SU-DHL-6 (cell line): Measurements from ENCODE around the gene PPDPF.

ENCODE experiments used
- H2AFZ ChIP-seq: fragments of 200-600 bp; sonication (generic); 2 replicates; pipeline ENCODE4 v1.6.1; 2014; ENCODE audit warnings: low read depth, mild to moderate bottlenecking, moderate library complexity, mixed read lengths, antibody characterized with exemption, low read length; ENCODE audit not compliant: severe bottlenecking
- H3F3A ChIP-seq: fragments of 200-600 bp; shearing (Covaris generic); 2 replicates; pipeline ENCODE4 v1.6.0; 2016; ENCODE audit warnings: antibody characterized with exemption, mild to moderate bottlenecking; ENCODE audit not compliant: insufficient read depth
- H3K27ac ChIP-seq: fragments of 200-600 bp; sonication (generic); 2 replicates; pipeline ENCODE4 v1.5.1; 2016; ENCODE audit warnings: low read depth, mild to moderate bottlenecking, low read length, moderate library complexity, mixed read lengths
- H3K27me3 ChIP-seq: fragments of 200-600 bp; sonication (generic), shearing (Covaris generic); 2 replicates; pipeline ENCODE4 v1.6.0; 2014; ENCODE audit warnings: mild to moderate bottlenecking, low read length
- H3K36me3 ChIP-seq: fragments of 200-600 bp; sonication (generic); 2 replicates; pipeline ENCODE4 v1.6.1; 2014; ENCODE audit warnings: mild to moderate bottlenecking, low read length, mixed read lengths
- H3K4me2 ChIP-seq: fragments of 300-600, 200-600 bp; shearing (Covaris generic), sonication (generic); 2 replicates; pipeline ENCODE4 v1.6.0; 2014; ENCODE audit warnings: low read length, low read depth, mild to moderate bottlenecking; ENCODE audit not compliant: poor library complexity, severe bottlenecking
- H3K4me3 ChIP-seq: fragments of 200-600 bp; sonication (generic); 2 replicates; pipeline ENCODE4 v1.5.1; 2014; ENCODE audit warnings: antibody characterized with exemption, low read length, mild to moderate bottlenecking, mixed read lengths; ENCODE audit not compliant: insufficient read depth, poor library complexity, severe bottlenecking
- H3K79me2 ChIP-seq: fragments of 200-600 bp; sonication (generic); 2 replicates; pipeline ENCODE4 v1.6.1; 2014; ENCODE audit warnings: mild to moderate bottlenecking, low read length, moderate library complexity; ENCODE audit not compliant: insufficient read depth
- H3K9ac ChIP-seq: fragments of 200-600 bp; sonication (generic); 2 replicates; pipeline ENCODE4 v1.7.0; 2014; ENCODE audit warnings: mild to moderate bottlenecking, low read length
- H3K9me2 ChIP-seq: fragments of 200-600 bp; sonication (generic); replicated peaks from 2 replicates; pipeline ENCODE4 v1.6.1; 2014; ENCODE audit warnings: low read length; ENCODE audit not compliant: insufficient read depth
- H3K9me3 ChIP-seq: fragments of 200-600 bp; sonication (generic); 2 replicates; pipeline ENCODE4 v1.6.1; 2014; ENCODE audit warnings: low read length, mixed read lengths; ENCODE audit not compliant: insufficient read depth
- H4K20me1 ChIP-seq: fragments of 200-600 bp; sonication (generic); 2 replicates; pipeline ENCODE4 v1.6.1; 2014; ENCODE audit warnings: low read depth, mild to moderate bottlenecking, antibody characterized with exemption, low read length, moderate library complexity, mixed read lengths
- EZH2phosphoT487 ChIP-seq: fragments of 200-600 bp; sonication (generic), shearing (Covaris generic); conservative IDR thresholded peaks from 2 replicates; pipeline ENCODE4 v1.6.1; 2018; ENCODE audit warnings: mild to moderate bottlenecking, antibody characterized with exemption, low read length, moderate library complexity, mixed read lengths
- TF ChIP-seq, protein P1 (sequence below): fragments of 200-600 bp; sonication (generic); IDR thresholded peaks from one replicate; pipeline ENCODE4 v1.5.1; 2017; ENCODE audit warnings: antibody characterized with exemption, mild to moderate bottlenecking, low read length, moderate library complexity; ENCODE audit not compliant: insufficient read depth, poor library complexity, severe bottlenecking

PPDPF gene

DNA sequence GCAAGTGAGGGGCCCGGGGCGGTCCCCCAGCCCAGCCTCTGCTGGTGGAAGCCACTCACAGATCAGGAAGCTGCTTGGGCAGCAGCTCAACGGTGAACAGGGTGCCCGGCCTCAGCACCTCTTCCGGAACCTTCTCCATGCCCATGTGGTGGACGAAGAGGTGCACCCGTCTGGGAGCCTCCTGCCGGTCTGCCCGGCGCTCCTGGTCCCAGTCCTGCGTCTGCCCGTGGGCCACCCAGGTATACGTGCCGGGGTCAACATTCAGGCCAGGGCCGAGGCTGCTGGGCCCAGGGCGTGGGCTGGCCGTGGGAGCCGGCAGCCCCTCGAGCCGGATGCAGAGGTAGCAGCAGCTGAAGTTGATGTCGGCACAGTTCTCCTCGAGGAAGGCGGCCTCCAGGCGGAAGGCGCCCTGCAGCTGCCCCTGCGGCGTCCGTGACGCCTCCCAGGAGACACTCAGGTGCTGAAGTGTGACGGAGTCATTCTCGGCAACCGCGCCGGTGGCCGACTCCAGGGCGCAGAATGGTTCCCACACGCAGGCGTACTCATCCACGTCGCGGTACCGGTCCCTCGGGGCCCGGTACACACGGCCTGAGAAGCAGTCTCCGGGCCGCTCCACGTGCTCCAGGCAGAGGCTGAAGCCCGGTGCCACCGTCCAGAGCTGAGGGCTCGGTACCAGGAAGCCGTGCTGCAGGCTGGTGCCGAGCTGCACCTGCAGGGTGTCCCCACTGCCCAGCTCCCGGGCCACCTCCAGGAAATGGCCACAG, 42.1 kb downstream of the PPDPF start:
- Histone ChIP-seq H3F3A (no peaks in the 10 kb centered on the region), H3K36me3 (no peaks in the 10 kb centered on the region), H2AFZ (no peak overlapping the region), H3K27ac (no peak overlapping the region), H3K4me2 (no peak overlapping the region), H3K9ac (no peak overlapping the region), H3K9me2 (no peaks in the 10 kb centered on the region), H3K79me2 (no peaks in the 10 kb centered on the region), H3K9me3 (no peaks in the 10 kb centered on the region), H4K20me1 (no peaks in the 10 kb centered on the region), H3K4me3 (no peak overlapping the region), H3K27me3 (no peaks in the 10 kb centered on the region)
- TF ChIP-seq, protein P1, sequence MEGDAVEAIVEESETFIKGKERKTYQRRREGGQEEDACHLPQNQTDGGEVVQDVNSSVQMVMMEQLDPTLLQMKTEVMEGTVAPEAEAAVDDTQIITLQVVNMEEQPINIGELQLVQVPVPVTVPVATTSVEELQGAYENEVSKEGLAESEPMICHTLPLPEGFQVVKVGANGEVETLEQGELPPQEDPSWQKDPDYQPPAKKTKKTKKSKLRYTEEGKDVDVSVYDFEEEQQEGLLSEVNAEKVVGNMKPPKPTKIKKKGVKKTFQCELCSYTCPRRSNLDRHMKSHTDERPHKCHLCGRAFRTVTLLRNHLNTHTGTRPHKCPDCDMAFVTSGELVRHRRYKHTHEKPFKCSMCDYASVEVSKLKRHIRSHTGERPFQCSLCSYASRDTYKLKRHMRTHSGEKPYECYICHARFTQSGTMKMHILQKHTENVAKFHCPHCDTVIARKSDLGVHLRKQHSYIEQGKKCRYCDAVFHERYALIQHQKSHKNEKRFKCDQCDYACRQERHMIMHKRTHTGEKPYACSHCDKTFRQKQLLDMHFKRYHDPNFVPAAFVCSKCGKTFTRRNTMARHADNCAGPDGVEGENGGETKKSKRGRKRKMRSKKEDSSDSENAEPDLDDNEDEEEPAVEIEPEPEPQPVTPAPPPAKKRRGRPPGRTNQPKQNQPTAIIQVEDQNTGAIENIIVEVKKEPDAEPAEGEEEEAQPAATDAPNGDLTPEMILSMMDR: no peak
- no peak for TF ChIP-seq EZH2phosphoT487

DNA sequence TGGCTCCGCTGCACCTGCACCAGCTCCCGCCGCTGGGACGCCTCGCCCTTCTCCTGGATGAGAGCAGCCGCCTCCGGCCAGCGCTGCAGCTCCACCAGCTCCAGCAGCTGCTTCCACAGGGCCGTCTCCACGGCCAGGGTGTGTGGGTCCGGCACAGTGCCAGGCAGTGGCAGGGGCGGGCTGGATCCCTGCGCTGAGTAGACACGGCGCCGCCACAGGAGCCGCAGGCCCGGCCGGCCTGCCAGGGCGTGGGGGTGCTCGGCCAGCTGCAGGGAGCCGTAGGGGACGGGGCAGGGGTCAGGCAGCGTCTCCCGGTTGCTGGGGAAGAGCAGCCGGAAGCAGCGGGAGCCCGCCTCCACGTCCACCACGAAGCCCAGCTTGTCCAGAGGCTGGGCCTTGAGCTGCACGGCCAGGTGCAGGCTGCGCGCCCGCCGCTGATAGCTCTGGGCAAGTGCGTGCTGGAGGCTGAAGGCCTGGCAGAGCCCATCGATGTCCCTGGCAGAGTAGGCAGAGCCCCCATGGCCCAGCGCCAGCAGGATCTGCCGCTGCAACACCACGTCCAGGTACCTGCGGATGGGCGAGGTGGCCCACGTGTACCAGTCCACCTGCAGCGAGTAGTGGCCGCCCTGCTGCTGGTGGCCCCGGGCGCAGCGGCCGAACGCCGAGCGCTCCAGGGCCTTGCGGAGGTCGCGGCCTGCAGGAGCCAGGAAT, 42.8 kb downstream of the PPDPF start:
- H2AFZ ChIP-seq: no peak overlapping the region
- H3K9me3 ChIP-seq: no peaks in the 10 kb centered on the region
- H3K79me2 ChIP-seq: no peaks in the 10 kb centered on the region
- TF ChIP-seq EZH2phosphoT487: no peak
- TF ChIP-seq, protein P1: no peak
- H3K36me3 ChIP-seq: no peaks in the 10 kb centered on the region
- H3K9me2 ChIP-seq: no peaks in the 10 kb centered on the region
- H3K4me2 ChIP-seq: no peak overlapping the region
- no peak overlapping the region for H3K27ac ChIP-seq
- H3F3A ChIP-seq: no peaks in the 10 kb centered on the region
- H3K9ac ChIP-seq: no peak overlapping the region
- no peaks in the 10 kb centered on the region for H3K27me3 ChIP-seq
- no peaks in the 10 kb centered on the region for H4K20me1 ChIP-seq
- no peak overlapping the region for H3K4me3 ChIP-seq

GRCh38 chr20:63564036-63564810, 43.7 kb downstream of the PPDPF start:
- H2AFZ ChIP-seq: no peak overlapping the region
- H4K20me1 ChIP-seq: no peaks in the 10 kb centered on the region
- H3K79me2 ChIP-seq: no peaks in the 10 kb centered on the region
- H3K27ac ChIP-seq: no peak overlapping the region
- no peaks in the 10 kb centered on the region for H3K9me2 ChIP-seq
- no peak overlapping the region for H3K9ac ChIP-seq
- H3K4me2 ChIP-seq: no peak overlapping the region
- no peaks in the 10 kb centered on the region for H3F3A ChIP-seq
- H3K9me3 ChIP-seq: no peaks in the 10 kb centered on the region
- TF ChIP-seq, protein P1: no peak
- no peak for TF ChIP-seq EZH2phosphoT487
- no peak overlapping the region for H3K4me3 ChIP-seq
- H3K36me3 ChIP-seq: no peaks in the 10 kb centered on the region
- H3K27me3 ChIP-seq: no peaks in the 10 kb centered on the region
